Stimulated activated naive CD4-positive, alpha-beta T cell (primary cell): ENCODE data around the gene ERC1.

Experiments used
- DNase-seq, 6 experiments: peaks; one replicate each; lab custom pipeline; 2025; lab: John Stamatoyannopoulos, UW

The ERC1 gene

DNA sequence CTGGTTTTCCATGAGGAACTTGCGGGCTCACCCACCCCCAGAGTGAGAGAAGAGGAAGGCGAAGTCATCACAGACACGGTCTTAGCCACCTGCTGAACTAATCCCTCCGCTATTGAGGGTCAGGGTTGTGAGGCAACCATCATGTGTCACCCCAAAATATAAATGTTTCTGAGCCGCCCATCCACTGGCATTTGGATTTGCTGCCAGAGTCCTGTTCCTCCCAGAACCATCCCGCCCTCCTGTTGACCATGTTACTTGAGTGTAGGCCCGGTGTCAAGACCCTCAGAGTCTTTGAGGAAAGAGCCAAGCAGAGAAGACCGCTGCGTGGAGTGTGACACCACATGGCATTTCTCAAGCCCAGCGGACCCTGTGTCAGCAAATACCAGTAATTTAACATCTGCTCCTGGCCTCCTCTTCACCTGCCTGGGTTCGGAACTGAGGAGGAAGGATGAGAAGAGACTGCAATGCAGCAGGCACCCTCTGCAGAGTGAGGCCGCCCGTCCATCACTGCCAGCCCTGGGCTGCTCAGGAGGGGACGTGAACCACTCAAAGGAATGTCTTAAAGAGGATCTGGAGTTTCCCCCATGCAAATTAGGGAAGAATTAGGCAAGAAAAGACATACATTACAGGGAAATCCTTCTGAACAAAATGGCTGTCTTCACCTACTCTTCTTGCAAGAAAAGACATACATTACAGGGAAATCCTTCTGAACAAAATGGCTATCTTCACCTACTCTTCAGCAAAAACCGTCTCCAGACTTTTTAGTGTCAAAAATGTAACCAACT is 502.9 kb downstream of the ERC1 start:
- DNase-seq: no peak

DNA sequence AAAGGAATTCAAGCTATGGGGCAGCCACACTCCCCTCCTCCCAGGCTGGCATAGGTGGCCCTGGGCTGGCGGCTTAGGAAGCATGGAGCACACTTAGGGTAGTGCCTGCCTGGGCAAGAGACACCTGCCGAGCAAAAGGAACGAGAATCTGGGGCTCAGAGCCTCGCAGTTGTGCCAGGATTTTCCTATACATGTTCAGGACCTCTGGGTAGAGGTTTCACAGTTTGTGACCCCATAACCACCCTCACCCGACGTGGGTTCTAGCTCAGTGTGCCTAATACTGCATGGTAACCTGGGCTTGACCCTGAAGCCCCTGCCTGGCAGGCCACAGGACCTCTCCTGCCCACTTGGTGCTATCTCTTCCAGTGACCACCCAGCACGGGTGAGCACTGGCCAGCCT is 503.8 kb downstream of the ERC1 start:
- no peak for DNase-seq

DNA sequence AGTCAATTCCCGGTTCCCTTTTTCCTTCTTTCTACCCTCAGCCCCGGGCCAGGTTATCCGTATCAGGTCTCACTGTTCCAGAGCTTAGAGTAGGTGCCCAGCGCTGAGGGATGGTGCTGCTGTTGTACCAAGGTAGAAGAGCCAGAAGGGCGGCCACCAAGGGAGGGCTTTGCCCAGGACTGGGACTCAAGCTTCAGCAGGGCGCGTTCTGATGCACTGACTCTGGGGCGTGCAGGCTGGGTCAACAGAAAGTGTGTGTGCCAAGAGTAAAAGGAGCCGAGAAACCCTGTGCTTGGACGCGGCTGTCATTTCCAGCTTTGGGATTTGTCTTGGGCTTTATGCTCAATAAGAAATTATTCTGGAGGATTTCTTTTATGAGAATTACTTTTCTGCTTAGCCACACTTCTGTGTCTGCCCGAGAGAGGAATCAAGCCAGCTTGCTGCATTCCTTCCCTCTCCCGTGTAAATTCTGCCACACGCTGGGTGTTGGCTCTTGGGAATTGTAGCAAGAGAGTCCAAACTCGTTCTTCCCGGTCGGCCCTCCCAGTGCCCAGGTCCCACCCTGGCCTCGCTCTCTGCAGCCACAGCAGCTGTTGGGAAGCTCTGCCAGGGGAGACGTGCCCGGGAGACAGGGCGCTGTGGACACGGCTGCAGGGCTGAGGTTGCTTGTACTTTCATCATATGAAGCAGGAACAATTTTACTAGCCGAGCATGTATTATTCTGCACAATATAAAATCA is 505.3 kb downstream of the ERC1 start:
- no peak for DNase-seq

DNA sequence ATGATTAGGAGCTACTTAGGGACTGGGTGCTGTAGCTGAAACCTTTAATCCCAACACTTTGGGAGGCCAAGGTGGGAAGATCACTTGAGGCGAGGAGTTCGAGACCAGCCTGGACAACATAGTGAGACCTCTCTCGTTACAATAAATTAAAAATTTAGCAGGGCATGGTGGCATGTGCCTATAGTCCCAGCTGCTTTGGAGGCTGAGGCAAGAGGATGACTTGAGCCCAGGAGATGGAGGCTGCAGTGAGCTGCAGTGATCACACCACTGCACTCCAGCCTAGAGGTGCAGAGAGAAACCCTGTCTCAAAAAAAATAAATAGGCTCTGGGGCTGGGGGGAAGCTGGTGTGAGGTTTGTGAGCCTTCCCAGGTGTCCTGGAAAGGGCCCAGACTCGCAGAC is 506.1 kb downstream of the ERC1 start:
- DNase-seq: no peak

DNA sequence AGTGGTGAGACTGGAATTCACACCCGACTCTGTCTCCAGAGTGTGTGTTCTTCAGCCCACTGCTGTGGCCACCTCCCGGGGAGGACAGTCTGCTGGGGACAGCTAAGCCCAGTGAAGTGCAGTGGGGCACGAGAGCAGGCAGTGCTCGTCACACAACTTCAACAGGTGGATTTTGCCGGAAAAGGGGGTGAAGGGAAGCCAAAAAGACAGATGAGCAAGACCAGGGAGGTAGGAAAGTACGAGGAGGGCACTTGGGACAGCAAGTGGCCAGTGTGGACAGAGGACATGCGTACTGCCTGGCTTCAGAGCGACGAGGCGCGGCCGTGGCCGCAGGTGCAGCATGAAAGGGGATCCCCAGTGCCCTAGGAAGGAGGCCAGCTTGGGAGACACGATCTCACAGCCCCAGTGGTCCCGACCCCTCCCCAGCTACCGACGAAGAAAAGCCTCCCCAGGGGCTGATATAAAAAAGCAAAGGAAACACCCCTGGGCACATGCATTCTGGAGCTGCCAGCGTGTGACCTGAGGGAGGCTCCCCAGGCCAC is 507.2 kb downstream of the ERC1 start:
- no peak for DNase-seq

DNA sequence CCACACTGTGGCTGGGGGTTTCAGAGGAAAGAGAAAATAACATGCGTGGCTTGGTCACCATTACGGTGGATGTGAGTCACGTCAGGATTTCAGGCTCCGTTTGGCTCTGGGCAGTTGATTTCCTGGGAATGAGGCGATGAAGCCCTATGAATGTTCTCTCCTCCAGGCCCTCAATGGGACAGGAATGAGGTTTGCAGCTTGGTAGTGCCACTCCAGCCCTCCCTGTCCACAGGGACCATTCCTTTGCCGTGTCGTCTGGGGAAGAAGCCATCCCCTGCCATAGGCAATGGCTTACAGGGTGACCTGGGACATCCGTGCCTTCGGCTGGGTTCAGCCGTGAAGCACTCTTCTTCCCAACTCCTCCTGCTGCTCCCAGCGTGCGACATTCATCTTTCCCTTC is 508.3 kb downstream of the ERC1 start:
- DNase-seq: no peak

DNA sequence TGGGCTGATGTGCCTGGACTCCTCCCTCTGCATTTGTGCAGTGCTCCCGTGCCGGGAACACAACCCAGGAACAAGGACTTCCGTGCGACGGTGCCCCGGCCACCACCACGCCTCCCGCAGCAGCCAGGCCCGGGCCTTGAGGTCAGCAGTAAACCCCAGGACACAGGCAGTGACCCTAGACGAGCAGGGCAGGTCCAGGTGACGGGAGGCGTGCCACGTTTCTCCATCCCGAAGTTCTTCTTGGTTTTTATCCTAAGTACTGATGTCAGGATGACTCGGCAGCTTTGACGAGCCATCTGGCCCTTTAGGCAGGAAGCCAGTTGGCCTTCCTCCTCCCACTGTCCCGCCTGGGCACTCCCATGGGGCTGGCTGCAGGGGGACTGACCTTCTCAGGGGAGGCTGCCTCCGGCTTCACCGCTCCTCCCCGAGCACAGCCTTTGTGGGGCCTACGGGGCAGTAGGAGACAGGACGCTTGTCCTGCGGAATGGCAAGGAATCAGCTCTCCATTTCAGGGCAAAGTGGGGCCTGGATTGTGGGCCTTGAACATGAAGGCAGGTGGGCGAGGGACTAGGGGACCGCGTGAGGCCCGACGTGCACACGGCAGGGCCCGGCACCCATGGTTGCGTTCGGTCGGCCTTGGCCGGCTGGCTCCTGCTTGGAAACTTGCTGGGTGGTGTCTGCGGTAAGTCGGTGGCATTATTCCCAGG is 509.2 kb downstream of the ERC1 start:
- no peak for DNase-seq

DNA sequence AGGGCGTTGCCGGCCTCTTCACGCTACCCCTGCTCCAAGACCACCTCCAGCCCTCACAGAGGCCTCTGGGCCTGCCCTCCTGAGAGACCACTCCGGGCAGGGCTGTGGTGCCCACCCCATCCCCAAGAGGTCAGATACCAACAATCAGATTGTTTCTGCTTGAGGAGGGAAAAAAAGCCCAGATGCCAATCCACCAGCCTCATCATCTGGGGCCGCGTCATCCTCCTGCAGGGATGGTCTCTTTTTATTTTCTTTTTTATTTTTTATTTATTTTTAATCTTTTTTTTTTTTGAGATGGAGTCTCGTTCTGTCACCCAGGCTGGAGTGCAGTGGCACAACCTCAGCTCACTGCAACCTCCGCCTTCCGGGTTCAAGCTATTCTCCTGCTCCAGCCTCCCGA is 510.0 kb downstream of the ERC1 start:
- DNase-seq: no peak

DNA sequence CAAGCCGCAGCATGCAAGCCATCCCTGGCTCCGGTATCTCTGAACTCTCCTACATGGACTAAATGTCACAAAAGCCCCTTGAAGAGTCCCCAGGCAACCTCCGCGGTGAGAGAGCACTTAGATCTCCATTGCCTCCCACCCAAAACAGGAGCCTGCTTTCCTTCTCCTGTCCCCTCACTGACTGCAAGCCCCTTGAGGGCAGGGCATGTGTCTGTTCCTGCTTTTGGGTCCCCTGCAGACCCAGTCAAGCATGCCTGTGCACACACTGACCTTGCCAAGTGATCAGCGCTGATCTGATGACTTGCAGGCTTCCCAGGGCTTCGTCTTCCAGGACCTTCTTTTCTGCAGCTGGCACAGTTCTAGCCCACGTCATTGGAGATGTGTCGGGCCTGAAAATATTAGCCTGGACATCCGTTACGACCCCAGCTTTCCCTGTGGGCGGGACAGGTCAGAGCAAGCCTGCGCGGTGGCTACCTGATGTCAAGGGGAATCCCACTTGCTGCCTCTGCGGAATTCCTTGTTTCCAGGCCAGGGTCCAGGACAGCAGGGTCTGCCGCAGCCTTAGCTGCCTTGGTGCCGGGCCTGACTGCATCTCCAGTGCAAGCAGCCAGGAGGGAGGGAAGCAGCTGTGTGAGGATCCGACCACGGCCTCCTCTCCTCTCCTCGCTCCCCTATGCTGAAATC is 510.8 kb downstream of the ERC1 start:
- DNase-seq: no peak

DNA sequence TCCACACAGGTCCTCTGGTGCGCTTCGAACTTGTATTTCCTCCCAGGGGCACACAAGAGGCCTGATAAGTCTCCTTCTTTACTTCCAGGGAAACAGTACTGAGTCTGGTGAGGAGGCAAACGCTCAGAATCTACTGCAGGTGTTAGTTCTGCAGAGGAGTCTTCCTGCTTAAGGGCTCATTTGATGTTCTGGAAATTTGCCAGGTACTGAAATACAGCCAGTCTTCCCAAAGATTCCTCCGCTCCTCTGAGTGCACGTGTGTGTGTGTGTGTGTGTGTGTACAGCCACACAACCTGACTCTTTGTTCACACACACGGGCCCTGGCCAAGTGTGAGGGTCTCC is 511.3 kb downstream of the ERC1 start:
- DNase-seq: no peak

DNA sequence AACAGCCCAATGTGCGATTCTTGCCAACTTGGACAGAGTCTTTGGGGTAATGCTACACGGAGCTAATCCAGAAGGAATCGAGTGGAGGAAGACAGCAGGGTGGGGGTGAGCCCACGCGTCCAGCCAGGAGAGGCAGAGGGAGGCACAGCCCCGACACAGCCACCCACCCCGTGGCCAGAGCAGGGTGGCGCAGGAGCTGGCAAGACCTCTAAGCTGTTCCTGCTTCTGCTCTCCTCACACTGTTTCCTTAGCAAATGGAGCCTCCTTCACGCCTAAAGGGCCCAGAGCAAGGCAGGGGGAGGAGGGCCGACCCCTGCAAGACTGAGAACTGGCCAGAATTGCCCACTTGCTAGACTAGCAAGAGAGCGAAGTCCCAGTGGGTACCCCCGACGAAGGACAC is 511.8 kb downstream of the ERC1 start:
- no peak for DNase-seq

DNA sequence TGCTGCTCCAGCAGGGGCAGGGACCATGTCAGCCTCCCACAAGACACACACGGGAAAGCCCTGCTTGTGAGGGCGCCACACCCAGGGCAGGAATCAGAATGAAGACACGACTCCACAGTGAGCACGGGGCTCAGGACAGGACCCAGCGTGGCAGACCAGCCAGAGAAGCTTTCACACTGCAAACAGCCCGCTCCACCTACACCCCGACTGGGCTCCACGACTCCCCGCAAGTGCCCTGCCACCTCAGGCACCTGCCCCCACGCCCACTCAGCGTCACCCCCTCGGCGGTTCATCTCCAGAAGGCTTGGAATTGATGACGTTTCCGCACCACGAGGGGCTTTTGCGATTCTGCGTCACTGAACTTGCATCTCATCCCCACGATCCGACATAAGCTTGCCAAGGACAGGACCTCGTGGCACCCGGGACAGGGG is 512.3 kb downstream of the ERC1 start:
- no peak for DNase-seq

DNA sequence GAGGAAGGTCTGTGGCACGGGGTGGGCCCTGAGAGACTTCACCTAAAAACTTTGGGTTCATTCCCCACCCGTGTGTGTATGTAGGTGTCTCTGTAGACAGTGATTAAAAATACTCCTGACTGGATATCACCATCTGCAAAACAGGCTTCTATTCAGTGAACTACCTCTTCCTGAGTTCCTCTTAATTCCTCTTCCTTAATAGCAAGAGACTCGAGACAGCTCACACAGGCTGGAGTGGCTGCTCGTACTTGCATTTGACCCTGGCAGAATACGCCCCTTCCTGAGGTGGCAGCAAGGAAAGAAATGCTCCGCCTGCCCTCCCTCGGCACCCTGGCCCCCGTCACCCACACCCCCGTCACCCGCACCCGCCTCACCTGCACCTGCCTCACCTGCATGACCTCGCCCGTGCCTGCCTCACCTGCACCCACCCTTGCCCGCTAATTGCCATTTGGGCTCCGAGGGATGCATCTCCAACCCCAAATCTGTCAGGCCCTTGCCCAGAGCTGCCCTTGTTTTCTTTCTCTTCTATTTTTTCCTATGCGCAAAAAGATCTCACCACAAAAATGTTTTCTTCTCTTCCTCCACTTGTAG is 513.4 kb downstream of the ERC1 start:
- no peak for DNase-seq

DNA sequence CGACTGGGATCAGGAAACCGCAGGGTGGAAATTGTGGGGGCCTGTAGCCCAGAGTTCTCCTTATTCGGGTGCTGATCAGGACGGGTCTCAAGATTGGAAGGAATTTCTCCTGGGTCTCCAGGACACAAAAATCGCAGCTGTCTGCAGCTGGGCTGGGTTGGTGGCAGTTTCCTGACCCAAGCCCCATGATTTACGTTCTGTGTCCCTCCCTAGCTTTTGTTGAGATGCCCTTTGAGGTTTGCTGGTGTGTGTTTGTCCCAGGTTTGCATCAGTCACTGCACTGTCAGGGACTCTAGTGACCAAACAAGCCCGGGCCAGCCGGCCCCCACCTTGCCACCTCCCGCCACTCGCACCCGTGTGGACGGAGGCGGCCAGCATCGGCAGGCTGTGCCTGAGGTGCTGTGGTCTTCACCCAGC is 513.9 kb downstream of the ERC1 start:
- DNase-seq: no peak

DNA sequence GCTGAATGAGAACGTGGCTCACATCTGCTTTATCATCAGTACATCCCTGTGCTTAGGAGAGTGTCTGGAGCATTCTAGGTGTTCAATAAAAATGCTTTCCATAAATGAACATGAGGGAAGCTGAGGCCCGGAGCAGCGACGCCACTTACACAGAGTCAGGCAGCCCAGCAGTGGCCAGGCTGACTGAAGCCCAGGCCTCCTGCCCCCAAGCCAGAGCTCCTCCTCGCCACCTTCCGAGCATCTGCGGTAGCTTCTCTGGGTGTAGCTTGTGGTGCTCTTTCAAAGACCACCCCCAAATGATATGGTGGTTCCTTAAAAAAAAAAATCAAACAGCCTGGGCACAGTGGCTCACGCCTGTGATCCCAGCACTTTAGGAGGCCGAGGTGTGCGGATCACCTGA is 514.6 kb downstream of the ERC1 start:
- DNase-seq: no peak

DNA sequence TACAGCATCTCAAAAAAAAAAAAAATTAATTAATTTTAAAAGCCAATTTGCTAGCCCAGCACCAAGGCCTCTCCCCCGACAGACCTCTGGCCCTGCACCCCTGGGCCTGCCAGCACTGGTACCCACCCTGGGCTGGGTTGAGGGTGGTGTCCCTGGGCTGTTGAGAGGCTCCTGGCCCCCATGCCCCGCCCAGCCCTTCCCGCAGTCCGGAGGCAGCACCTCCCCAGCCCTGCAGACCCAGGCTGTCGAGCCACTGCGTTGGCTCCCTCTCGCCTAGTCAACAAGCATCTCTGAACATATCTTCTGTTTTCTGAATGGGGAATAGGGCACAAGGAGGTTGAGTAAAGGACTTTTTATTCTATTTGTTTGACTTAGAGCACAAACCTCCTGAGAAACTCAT is 516.3 kb downstream of the ERC1 start:
- DNase-seq: no peak

DNA sequence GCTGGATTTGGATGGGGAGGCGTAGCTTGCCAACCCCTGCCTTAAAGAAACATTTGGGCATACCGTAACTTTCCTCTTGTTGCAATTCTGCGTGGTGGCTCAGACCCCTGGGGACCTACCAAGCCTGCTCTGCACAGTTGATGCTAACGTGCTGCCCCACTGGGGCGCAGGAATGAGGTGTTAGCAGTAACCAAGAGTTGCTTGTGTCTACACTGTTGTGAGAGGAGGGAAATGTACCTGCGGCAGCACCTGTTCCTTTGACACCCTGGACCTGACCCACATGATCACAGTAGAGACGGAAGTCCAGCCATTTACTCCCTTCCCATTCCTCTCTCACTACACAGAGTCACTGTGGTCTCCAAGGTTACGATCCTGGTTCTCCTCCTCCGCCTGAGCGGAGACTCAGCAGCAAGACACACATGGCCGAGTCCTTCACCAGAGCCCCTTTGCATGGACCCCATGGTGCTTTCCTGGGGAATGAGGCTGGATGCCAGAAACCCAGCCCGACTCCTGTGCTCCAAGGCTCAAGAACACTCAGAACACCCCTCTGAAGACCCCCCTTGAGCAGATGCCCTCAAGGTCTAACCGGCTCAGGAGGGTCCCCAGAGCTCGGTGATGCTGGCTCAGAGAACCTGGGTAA is 518.5 kb downstream of the ERC1 start:
- DNase-seq: no peak

DNA sequence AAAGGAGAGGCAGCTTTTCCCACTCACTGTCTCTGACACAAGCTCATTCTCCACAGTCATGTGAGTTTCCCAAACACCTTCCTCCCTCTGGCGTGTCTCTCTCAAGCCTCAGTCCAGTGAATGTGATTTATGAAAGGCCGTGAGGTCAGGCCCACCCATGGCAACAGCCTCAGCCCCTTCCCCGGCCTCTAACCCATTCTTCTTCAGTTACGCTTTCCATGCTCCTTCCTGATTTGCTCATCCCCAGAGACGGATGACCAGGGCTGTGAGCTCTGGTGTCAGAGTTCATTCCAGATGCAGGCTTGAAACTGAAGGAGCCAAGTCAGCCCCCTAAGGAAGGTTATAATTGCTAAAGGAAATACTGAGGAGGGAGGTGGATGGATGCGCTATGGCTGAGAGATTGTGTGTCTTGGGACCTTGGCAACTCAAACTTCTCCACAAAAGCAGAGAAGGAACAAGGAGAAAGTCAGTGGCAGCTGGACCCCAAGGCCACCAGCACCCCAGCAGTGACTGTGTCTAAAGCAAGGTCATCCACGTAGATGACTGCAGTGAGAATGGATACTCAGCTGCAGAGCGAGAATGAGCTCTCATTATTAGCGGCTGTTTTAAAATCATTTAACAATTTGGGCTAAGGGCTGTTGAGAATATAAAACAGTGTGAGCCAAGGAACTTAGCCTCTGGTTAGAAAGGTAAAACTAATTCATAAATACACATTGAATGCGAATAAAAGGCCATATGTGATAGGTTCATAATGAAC is 519.2 kb downstream of the ERC1 start:
- no peak for DNase-seq

DNA sequence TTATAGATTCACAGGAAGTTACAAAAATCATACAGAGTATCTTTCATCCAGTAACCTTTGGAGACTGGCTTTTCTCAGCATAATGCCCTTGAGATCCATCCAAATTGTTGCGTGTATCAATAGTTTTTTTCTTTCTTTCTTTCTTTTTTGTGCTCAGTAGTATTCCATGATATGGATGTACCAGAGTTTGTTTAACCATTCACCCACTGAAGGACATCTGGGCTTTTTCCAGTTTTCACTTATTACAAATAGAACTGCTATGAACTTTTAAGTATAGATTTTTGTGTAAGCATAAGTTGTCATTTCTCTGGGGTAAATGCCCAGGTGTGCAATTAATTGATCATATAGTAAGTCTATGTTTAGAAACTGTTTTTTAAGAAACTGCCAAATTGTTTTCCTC is 524.0 kb downstream of the ERC1 start:
- no peak for DNase-seq

DNA sequence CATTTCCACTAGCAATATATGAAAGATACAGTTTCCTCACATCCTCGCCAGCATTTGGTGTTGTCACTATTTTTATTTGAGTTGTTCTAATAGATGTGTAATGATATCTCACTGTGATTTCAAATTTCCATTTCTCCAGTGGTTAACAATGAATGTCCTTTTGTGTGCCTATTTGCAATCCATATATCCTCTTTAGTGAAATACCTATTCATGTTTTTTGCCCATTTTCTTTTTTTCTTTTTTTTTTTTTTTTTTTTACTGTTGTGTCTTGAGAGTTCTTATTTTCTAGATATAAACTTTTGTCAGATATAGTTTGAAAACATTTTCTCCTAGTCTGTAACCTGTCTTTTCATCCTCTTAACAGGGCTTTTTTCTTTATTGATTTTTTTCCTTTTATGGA is 524.4 kb downstream of the ERC1 start:
- DNase-seq: no peak

DNA sequence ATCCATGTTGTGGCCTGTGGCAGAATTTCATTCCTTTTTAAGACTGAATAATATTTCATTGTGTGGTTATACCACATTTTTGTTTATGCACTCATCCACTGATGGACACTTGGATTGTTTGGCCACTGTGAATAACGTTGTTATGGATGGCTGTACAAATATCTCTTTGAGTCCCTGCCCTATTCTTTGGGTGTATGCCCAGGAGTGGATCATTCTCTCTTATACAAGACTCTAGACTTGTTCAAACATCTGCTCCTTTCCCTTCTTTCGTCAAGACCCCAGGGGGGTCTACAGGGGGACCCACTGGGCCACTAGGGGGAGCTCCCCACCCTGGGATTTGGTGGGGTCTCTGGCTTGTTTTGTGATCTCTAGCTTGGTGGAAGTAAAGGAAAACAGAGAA is 526.0 kb downstream of the ERC1 start:
- DNase-seq: no peak
